OCI-M2 (cell line): ENCODE results near the gene TTC9C.
"Not testable (repeated sequence)": the region's sequence is repeated elsewhere in the genome, so short reads cannot be mapped to it uniquely, and the experiment has no call there.

Experiments
- DNase-seq: peaks from one replicate; lab custom pipeline; 2025; ENCODE audit not compliant: unreplicated experiment; lab: John Stamatoyannopoulos, UW

The TTC9C gene

GRCh38 chr11:62709247-62710000 is 18.9 kb upstream of the TTC9C start:
- DNase-seq = no peak

- no peak for DNase-seq
Observed at GRCh38 chr11:62710001-62710345, 18.3 kb upstream of the TTC9C start.

- no peak for DNase-seq
Observed at GRCh38 chr11:62712276-62712812, 15.9 kb upstream of the TTC9C start.

- no peak for DNase-seq
Observed at GRCh38 chr11:62712861-62713260, 15.4 kb upstream of the TTC9C start.

GRCh38 chr11:62713343-62713742 is 14.9 kb upstream of the TTC9C start:
- DNase-seq = no peak

- no peak for DNase-seq
Observed at GRCh38 chr11:62715150-62716130, 12.8 kb upstream of the TTC9C start.

- DNase-seq = no peak
Observed at GRCh38 chr11:62716206-62716605, 12.1 kb upstream of the TTC9C start.

GRCh38 chr11:62716816-62717215 is 11.5 kb upstream of the TTC9C start:
- DNase-seq = no peak

- no peak for DNase-seq
Observed at GRCh38 chr11:62719302-62719978, 8.8 kb upstream of the TTC9C start.

GRCh38 chr11:62721994-62722393 is 6.3 kb upstream of the TTC9C start:
- DNase-seq = no peak

- no peak for DNase-seq
Observed at GRCh38 chr11:62724171-62724570, 4.1 kb upstream of the TTC9C start.

- DNase-seq = no peak
Observed at GRCh38 chr11:62725646-62726045, 2.6 kb upstream of the TTC9C start.

GRCh38 chr11:62726156-62726914 is 2.0 kb upstream of the TTC9C start:
- no peak for DNase-seq

GRCh38 chr11:62726915-62727164 is 1.4 kb upstream of the TTC9C start:
- DNase-seq = no peak

- DNase-seq = peak; percentile 81
Observed at GRCh38 chr11:62727165-62727871, 968 bp upstream of the TTC9C start, which contains the start of gene HNRNPUL2. HNRNPUL2 (minus strand) TSS chr11:62727457; CDS start chr11:62727156, 301 bp downstream.

GRCh38 chr11:62727872-62728170 is 465 bp upstream of the TTC9C start:
- peak; percentile 73 for DNase-seq

GRCh38 chr11:62730076-62730475 is 1.8 kb downstream of the TTC9C start:
- DNase-seq = not testable (repeated sequence)

GRCh38 chr11:62732830-62733229 is 4.5 kb downstream of the TTC9C start:
- DNase-seq = no peak

GRCh38 chr11:62737196-62737595 is 8.9 kb downstream of the TTC9C start:
- DNase-seq = no peak

- DNase-seq = no peak
Observed at GRCh38 chr11:62747475-62748160, 19.3 kb downstream of the TTC9C start.
